ENCODE measurements around the gene HIVEP2.

GRCh38 chr6:142881761-142882160 is 63.2 kb downstream of the HIVEP2 start:
- TF ChIP-seq POLR2A (IDR thresholded peaks at IDR 0.05; ENCODE audit: low read length) (no peak), GATA1 (IDR thresholded peaks at IDR 0.05; ENCODE audit: low read depth, low read length) (no peak)

All from erythroblast (primary cell).